GM19023 (cell line): ENCODE measurements around the gene EFCAB6.

Experiments
- ATAC-seq: cut with Tn5 transposase; IDR thresholded peaks from one replicate; pipeline ENCODE4 v1.9.1; 2021; ENCODE audit warnings: mild to moderate bottlenecking, moderate library complexity; ENCODE audit not compliant: unreplicated experiment

EFCAB6 gene

GRCh38 chr22:43747877-43748276, 64.2 kb downstream of the EFCAB6 start:
- no peak for ATAC-seq

- no peak for ATAC-seq
These were observed 65.0 kb downstream of the EFCAB6 start for GRCh38 chr22:43747058-43747457.

- ATAC-seq: no peak
These were observed 66.2 kb downstream of the EFCAB6 start for GRCh38 chr22:43745783-43746356.

- no peak for ATAC-seq
These were observed 66.7 kb downstream of the EFCAB6 start for GRCh38 chr22:43745411-43745770.

GRCh38 chr22:43744700-43745410, 67.2 kb downstream of the EFCAB6 start:
- ATAC-seq: no peak

- ATAC-seq: no peak
These were observed 68.0 kb downstream of the EFCAB6 start for GRCh38 chr22:43743929-43744643.

- no peak for ATAC-seq
These were observed 69.0 kb downstream of the EFCAB6 start for GRCh38 chr22:43743131-43743530.

GRCh38 chr22:43742154-43742950, 69.8 kb downstream of the EFCAB6 start:
- ATAC-seq: no peak

- no peak for ATAC-seq
These were observed 71.4 kb downstream of the EFCAB6 start for GRCh38 chr22:43740587-43741270.

GRCh38 chr22:43739851-43740379, 72.2 kb downstream of the EFCAB6 start:
- no peak for ATAC-seq

- no peak for ATAC-seq
These were observed 74.8 kb downstream of the EFCAB6 start for GRCh38 chr22:43737150-43737828.

- no peak for ATAC-seq
These were observed 75.5 kb downstream of the EFCAB6 start for GRCh38 chr22:43736651-43737050.

GRCh38 chr22:43734370-43735150, 77.5 kb downstream of the EFCAB6 start:
- ATAC-seq: no peak

GRCh38 chr22:43733138-43733537, 79.0 kb downstream of the EFCAB6 start:
- no peak for ATAC-seq

- ATAC-seq: no peak
These were observed 80.1 kb downstream of the EFCAB6 start for GRCh38 chr22:43731988-43732387.

- no peak for ATAC-seq
These were observed 85.1 kb downstream of the EFCAB6 start for GRCh38 chr22:43726964-43727543.

GRCh38 chr22:43726322-43726721, 85.8 kb downstream of the EFCAB6 start:
- ATAC-seq: no peak

- no peak for ATAC-seq
These were observed 88.3 kb downstream of the EFCAB6 start for GRCh38 chr22:43723816-43724215.

- no peak for ATAC-seq
These were observed 89.7 kb downstream of the EFCAB6 start for GRCh38 chr22:43722444-43722843.
